HepG2 (cell line): ENCODE results near the gene CYB5R3. TPM values are rescaled to one million over a fixed set of nuclear protein-coding genes. Genes with fewer than 3 reads are reported as not detected.

Experiments
- ARNTL ChIP-seq: sonication (generic); formaldehyde crosslinking; IDR thresholded peaks from 2 replicates; pipeline ENCODE4 v1.4.0; 2020; ENCODE audit warnings: mild to moderate bottlenecking, missing genetic modification reagents
- BHLHE40 ChIP-seq: IDR thresholded peaks from 2 replicates; pipeline ENCODE4 v1.6.1; 2011; ENCODE audit warnings: low read length, improper control_type of control experiment
- CBX5 ChIP-seq: sonication (generic); formaldehyde crosslinking; IDR thresholded peaks from 2 replicates; pipeline ENCODE4 v1.4.0; 2020; ENCODE audit warnings: missing genetic modification reagents, borderline replicate concordance
- ESRRA ChIP-seq: sonication (generic); formaldehyde crosslinking; IDR thresholded peaks from 2 replicates; pipeline ENCODE4 v1.5.1; 2020; ENCODE audit warnings: mild to moderate bottlenecking, low read depth, missing genetic modification reagents
- GTF3A ChIP-seq: sonication (generic); formaldehyde crosslinking; conservative IDR thresholded peaks from 2 replicates; pipeline ENCODE4 v1.4.0; 2020; ENCODE audit warnings: mild to moderate bottlenecking, missing genetic modification reagents
- KDM6A ChIP-seq: IDR thresholded peaks from 2 replicates; pipeline ENCODE4 v1.6.1; 2016; ENCODE audit warnings: low read depth
- SAP130 ChIP-seq: IDR thresholded peaks from 2 replicates; pipeline ENCODE4 v1.6.1; 2016; ENCODE audit warnings: low read depth
- YEATS2 ChIP-seq: sonication (generic); formaldehyde crosslinking; IDR thresholded peaks from 2 replicates; pipeline ENCODE4 v1.4.0; 2020; ENCODE audit warnings: missing genetic modification reagents, borderline replicate concordance
- ZEB1 ChIP-seq: IDR thresholded peaks from 2 replicates; pipeline ENCODE4 v1.6.1; 2012; ENCODE audit warnings: mild to moderate bottlenecking, low read depth, inconsistent platforms; ENCODE audit not compliant: insufficient replicate concordance
- ZNF879 ChIP-seq: sonication (generic); formaldehyde crosslinking; IDR thresholded peaks from 2 replicates; pipeline ENCODE4 v1.8.1; 2023; ENCODE audit warnings: missing genetic modification reagents
- polyA plus RNA-seq, 8 experiments: library from polyadenylated mRNA; depleted of rRNA in 3 of 8; stranded (reverse) in 7 of 8; unstranded in 1 of 8; fragments of >200 nt; fragmentation: Illumina TruSeq in 4 of 8; extraction: Trizol in 4 of 8; gene quantifications; 2 replicates each; pipeline versions ENCODE4 v1.2.1 to v1.2.3, GENCODE V29; 2011 to 2016; ENCODE audit warnings: low read depth in 4 of 8, missing spikeins in 1 of 8, mixed read lengths in 1 of 8; ENCODE audit not compliant: insufficient read depth in 1 of 8
- total RNA-seq, 5 experiments: library from RNA; depleted of rRNA; stranded (reverse); fragments of >200 nt; fragmentation: Illumina TruSeq; extraction: Trizol; gene quantifications; 2 replicates each; pipeline ENCODE4 v1.2.3, GENCODE V29; 2016; ENCODE audit warnings: low read depth in 1 of 5
- TF ChIP-seq, protein P1 (sequence below): sonication (generic); formaldehyde crosslinking; IDR thresholded peaks from 2 replicates; pipeline ENCODE4 v1.4.0; 2020; ENCODE audit warnings: missing genetic modification reagents
- TF ChIP-seq, protein P2 (sequence below): sonication (generic); formaldehyde crosslinking; IDR thresholded peaks from 2 replicates; pipeline ENCODE4 v1.4.0; 2020; ENCODE audit warnings: missing genetic modification reagents, low read depth, mild to moderate bottlenecking, borderline replicate concordance
- TF ChIP-seq, protein P3 (sequence below): IDR thresholded peaks from 2 replicates; pipeline ENCODE4 v1.6.1; 2018; ENCODE audit warnings: missing genetic modification reagents, mild to moderate bottlenecking, missing compliant biosample characterization
- TF ChIP-seq, protein P4 (sequence below): sonication (generic); formaldehyde crosslinking; conservative IDR thresholded peaks from 2 replicates; pipeline ENCODE4 v1.4.0; 2020; ENCODE audit warnings: mild to moderate bottlenecking, missing genetic modification reagents, moderate library complexity
- TF ChIP-seq, protein P5 (sequence below): IDR thresholded peaks from 2 replicates; pipeline ENCODE4 v1.6.1; 2016
- TF ChIP-seq, protein P6 (sequence below): IDR thresholded peaks from 2 replicates; pipeline ENCODE4 v1.6.1; 2016; ENCODE audit warnings: missing genetic modification reagents, missing compliant biosample characterization
- TF ChIP-seq, protein P7 (sequence below): IDR thresholded peaks from 2 replicates; pipeline ENCODE4 v1.6.1; 2016; ENCODE audit warnings: low read depth, control low read depth

CYB5R3 gene
- total and polyA plus RNA-seq, 2 of the 13 experiments (the other 11 are each of a cell fraction or from before 2014, with no cell fraction given) = 32.4 to 305 TPM

DNA sequence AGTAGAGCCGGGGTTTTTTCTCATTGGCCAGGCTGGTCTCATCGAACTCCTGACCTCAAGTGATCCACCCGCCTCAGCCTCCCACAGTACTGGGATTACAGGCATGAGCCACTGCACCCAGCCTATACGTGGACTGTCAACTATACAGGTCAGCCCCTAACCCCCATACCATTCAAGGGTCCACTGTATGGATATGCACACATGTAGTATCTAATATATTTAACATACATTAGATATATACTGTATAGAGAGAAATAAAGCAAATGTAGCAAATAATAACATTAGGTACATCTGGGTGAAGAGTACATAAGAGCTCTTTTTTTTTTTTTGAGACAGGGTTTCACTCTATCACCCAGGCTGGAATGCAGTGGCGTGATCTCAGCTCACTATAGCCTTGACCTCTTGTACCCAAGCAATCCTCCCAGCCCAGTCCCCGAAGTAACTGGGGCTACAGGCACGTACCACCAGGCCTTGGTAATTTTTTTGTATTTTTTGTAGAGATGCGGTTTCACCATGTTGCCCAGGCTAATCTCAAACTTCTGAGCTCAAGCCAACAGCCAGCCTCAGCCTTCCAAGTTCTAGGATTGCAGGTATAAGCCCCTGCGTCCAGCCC, 7.3 kb downstream of the CYB5R3 start (continued):
- TF ChIP-seq BHLHE40 (0 out of 2 replicates have a peak, but pooled peaks have one; percentile 10), ARNTL (peak; percentile 54; the same call in 1 of the 2 replicates), KDM6A (peak; percentile 72), SAP130 (CRISPR knock-in tag) (peak; percentile 71), ZNF879 (CRISPR knock-in tag) (no peak), YEATS2 (no peak), GTF3A (CRISPR knock-in tag) (0 out of 2 replicates have a peak, but pooled peaks have one; percentile 64), ZEB1 (no peak), ESRRA (CRISPR knock-in tag) (0 out of 2 replicates have a peak, but pooled peaks have one; percentile 75), CBX5 (CRISPR knock-in tag) (no peak)
- TF ChIP-seq, protein P1, sequence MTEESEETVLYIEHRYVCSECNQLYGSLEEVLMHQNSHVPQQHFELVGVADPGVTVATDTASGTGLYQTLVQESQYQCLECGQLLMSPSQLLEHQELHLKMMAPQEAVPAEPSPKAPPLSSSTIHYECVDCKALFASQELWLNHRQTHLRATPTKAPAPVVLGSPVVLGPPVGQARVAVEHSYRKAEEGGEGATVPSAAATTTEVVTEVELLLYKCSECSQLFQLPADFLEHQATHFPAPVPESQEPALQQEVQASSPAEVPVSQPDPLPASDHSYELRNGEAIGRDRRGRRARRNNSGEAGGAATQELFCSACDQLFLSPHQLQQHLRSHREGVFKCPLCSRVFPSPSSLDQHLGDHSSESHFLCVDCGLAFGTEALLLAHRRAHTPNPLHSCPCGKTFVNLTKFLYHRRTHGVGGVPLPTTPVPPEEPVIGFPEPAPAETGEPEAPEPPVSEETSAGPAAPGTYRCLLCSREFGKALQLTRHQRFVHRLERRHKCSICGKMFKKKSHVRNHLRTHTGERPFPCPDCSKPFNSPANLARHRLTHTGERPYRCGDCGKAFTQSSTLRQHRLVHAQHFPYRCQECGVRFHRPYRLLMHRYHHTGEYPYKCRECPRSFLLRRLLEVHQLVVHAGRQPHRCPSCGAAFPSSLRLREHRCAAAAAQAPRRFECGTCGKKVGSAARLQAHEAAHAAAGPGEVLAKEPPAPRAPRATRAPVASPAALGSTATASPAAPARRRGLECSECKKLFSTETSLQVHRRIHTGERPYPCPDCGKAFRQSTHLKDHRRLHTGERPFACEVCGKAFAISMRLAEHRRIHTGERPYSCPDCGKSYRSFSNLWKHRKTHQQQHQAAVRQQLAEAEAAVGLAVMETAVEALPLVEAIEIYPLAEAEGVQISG (CRISPR knock-in tag) = peak; percentile 36; the same call in 1 of the 2 replicates
- TF ChIP-seq, protein P2, sequence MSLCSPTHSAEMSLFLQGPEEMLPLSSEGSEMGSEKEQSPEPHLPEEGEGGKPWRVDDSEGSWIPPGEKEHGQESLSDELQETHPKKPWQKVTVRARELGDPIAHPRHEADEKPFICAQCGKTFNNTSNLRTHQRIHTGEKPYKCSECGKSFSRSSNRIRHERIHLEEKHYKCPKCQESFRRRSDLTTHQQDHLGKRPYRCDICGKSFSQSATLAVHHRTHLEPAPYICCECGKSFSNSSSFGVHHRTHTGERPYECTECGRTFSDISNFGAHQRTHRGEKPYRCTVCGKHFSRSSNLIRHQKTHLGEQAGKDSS (CRISPR knock-in tag) = 0 out of 2 replicates have a peak, but pooled peaks have one; percentile 32
- TF ChIP-seq, protein P3, sequence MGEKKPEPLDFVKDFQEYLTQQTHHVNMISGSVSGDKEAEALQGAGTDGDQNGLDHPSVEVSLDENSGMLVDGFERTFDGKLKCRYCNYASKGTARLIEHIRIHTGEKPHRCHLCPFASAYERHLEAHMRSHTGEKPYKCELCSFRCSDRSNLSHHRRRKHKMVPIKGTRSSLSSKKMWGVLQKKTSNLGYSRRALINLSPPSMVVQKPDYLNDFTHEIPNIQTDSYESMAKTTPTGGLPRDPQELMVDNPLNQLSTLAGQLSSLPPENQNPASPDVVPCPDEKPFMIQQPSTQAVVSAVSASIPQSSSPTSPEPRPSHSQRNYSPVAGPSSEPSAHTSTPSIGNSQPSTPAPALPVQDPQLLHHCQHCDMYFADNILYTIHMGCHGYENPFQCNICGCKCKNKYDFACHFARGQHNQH (CRISPR knock-in tag) = peak; percentile 82
- TF ChIP-seq, protein P4, sequence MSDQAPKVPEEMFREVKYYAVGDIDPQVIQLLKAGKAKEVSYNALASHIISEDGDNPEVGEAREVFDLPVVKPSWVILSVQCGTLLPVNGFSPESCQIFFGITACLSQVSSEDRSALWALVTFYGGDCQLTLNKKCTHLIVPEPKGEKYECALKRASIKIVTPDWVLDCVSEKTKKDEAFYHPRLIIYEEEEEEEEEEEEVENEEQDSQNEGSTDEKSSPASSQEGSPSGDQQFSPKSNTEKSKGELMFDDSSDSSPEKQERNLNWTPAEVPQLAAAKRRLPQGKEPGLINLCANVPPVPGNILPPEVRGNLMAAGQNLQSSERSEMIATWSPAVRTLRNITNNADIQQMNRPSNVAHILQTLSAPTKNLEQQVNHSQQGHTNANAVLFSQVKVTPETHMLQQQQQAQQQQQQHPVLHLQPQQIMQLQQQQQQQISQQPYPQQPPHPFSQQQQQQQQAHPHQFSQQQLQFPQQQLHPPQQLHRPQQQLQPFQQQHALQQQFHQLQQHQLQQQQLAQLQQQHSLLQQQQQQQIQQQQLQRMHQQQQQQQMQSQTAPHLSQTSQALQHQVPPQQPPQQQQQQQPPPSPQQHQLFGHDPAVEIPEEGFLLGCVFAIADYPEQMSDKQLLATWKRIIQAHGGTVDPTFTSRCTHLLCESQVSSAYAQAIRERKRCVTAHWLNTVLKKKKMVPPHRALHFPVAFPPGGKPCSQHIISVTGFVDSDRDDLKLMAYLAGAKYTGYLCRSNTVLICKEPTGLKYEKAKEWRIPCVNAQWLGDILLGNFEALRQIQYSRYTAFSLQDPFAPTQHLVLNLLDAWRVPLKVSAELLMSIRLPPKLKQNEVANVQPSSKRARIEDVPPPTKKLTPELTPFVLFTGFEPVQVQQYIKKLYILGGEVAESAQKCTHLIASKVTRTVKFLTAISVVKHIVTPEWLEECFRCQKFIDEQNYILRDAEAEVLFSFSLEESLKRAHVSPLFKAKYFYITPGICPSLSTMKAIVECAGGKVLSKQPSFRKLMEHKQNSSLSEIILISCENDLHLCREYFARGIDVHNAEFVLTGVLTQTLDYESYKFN = peak; percentile 91
- TF ChIP-seq, protein P5, sequence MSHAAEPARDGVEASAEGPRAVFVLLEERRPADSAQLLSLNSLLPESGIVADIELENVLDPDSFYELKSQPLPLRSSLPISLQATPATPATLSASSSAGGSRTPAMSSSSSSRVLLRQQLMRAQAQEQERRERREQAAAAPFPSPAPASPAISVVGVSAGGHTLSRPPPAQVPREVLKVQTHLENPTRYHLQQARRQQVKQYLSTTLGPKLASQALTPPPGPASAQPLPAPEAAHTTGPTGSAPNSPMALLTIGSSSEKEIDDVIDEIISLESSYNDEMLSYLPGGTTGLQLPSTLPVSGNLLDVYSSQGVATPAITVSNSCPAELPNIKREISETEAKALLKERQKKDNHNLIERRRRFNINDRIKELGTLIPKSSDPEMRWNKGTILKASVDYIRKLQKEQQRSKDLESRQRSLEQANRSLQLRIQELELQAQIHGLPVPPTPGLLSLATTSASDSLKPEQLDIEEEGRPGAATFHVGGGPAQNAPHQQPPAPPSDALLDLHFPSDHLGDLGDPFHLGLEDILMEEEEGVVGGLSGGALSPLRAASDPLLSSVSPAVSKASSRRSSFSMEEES (CRISPR knock-in tag) = peak; percentile 29; the same call in 1 of the 2 replicates
- TF ChIP-seq, protein P6, sequence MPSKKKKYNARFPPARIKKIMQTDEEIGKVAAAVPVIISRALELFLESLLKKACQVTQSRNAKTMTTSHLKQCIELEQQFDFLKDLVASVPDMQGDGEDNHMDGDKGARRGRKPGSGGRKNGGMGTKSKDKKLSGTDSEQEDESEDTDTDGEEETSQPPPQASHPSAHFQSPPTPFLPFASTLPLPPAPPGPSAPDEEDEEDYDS (CRISPR knock-in tag) = peak; percentile 12; the same call in 1 of the 2 replicates
- TF ChIP-seq, protein P7, sequence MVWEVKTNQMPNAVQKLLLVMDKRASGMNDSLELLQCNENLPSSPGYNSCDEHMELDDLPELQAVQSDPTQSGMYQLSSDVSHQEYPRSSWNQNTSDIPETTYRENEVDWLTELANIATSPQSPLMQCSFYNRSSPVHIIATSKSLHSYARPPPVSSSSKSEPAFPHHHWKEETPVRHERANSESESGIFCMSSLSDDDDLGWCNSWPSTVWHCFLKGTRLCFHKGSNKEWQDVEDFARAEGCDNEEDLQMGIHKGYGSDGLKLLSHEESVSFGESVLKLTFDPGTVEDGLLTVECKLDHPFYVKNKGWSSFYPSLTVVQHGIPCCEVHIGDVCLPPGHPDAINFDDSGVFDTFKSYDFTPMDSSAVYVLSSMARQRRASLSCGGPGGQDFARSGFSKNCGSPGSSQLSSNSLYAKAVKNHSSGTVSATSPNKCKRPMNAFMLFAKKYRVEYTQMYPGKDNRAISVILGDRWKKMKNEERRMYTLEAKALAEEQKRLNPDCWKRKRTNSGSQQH (CRISPR knock-in tag) = 0 out of 2 replicates have a peak, but pooled peaks have one; percentile 43
